Stimulated activated CD4-positive, alpha-beta T cell treated with anti-CD3 and anti-CD28 coated beads, Interleukin-2, amount 100 ng/mL, for 24 hours (primary cell): ENCODE measurements around the gene CD4.
A peak's percentile ranks its signal among the peaks of the same experiment; 100 is the strongest.

Experiments used
- DNase-seq, 2 donors: peaks; one replicate each; pipeline ENCODE4 v3.0.0-alpha.2; 2020

Gene CD4

DNA sequence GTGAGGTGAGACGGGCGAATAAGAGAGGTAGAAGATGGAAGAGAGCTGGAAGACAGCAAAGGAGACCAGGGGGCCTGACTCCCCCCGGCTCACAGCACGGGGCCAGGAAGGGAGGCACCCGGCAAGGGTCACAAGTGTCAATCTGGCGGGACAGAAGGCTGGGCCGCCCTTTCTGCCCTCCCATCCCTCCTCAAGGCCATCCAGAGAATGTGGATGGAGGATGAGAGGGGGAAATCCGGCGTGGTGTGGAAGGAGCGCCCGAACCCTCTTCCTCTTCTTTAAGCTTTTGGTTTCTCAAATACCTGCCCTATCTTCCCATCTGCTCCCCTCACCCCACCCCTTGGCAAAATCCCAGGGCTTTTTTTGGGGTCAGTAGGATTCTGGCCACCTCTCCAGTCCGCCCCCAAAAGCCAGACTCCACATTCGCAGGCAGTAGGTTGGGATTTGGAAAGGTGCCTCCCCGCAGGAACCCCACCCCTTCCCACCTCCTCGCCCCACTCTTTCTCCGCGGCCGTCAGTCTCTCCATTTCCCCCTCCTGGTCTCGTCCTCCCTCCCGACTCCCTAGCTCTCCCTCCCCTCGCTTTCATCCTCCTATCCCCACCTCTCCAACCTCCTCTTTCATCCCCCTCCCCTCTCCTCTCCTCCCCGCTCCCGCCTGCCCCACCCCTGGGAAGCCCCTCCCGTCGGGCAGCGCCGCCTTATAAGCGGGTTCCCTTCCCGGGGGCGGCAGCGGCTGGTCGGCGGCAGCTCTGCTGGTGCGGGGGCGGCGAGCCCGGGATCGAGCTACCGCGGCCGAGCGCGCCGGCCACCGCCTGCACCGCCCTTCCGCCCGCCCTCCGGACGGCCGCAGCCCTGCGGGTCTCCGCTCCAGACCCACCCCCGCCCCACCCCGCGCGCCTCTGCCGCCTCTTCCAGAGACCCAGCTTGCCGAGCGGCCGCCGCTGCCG is 23.4 kb upstream of the CD4 start, which contains the start of gene PTMS:
Gene PTMS (plus strand): TSS at position 730 of the 948 bp plus-strand sequence. CDS start 343 bp downstream, outside the sequence.
- DNase-seq, result peak in 1 of 2 donors; percentile 63

DNA sequence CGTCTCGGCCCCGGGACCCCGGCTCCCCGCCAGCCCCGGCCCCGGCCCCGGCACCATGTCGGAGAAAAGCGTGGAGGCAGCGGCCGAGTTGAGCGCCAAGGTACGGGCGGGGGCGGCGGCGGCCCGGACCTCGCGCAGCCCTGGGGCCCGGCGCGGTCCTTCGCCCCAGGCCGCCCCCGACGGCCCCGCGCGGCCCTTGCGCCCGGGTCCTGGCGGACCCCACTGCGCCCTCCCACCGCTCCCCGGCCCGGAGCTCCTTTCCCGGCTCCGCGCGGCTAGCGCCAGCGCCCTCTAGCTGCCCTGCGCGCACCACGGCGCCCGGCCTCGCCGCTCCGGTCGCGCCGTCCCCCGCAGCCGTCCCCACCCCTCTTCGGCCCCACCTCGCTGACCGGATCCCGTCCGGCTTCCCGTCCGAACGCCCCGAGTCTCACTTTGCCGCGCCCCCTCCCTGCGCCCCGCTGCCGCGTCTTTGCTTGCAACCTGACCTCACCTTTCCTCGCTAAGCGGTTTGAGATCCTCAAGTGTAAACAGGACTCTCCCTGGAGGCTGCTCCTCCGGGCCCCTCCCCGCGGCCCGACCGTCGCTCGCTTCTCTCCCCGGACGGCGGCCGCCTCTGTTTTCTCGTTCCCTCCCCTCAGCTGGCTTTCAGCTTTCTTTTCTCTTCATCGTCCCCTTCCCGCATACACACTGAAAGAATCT is 22.5 kb upstream of the CD4 start:
- DNase-seq, result peak; percentile 61 to 67

DNA sequence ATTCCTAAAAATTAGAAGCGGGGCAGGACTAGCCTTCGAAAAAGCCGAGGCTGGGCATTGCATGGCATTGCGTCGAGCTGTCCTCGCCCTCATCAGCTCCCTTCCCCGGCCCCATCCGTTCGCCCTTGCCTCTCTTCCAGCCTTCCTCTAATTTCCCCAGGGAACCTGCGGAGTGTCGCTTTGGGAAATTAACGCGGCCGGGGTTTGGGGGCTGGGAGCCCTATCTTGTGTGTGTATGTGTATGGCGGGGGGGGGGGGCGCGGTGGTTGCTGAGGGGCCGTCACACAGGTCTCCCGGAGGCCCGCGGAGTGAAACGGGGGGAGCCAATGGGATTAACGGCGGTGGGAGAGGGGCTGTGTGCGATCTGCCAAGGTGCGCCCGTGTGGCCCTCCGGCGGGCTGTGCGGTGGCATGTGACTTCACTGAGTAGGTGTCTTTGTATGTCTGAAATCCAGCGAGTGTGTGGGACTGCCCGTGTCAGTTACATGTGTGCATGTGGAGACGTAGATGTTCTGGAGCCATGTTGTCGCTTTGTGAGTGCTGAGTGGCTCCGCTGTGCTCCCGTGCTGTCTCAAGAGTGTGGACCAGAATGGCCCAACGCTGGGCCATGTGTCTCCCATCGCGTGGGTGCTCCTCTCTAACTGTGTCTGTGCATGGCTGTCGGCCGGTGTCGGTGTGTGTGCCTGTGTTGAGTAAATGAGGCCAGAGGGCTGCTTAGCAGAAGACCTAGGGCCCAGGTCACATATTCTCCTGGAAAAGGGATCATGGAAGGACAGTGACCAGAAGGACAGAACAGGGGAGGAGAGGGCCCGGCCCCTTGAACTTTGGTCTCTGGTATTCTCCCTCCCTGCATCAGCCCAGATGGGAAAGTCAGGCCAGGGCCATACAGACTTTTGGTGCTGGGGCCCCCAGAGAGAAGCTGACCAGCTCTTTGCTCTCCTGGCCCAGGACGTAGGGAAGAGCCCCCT is 21.7 kb upstream of the CD4 start:
- no peak for DNase-seq

DNA sequence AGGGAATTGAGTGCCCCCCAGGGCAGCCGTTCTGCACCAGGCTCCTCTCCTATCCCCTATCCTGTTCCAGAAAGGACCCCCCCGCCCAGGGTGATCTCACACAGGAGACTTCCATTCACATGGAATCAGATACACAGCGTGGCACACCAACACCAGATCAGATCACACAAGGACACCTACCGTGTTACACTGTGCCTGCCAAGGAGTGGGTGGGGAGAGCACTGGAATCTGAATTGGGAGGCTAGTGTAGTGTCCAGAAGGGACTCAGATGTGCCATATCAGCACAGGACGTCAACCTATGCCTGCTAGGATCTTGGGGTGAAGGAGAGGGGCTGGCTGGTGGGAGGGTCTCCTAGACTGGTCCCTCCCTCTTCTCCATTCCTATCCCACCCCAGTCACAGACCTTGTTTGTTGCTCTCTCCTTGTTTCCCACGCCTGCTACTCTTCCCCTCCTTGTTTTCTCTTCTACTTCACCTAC is 20.9 kb upstream of the CD4 start:
- DNase-seq, result no peak

DNA sequence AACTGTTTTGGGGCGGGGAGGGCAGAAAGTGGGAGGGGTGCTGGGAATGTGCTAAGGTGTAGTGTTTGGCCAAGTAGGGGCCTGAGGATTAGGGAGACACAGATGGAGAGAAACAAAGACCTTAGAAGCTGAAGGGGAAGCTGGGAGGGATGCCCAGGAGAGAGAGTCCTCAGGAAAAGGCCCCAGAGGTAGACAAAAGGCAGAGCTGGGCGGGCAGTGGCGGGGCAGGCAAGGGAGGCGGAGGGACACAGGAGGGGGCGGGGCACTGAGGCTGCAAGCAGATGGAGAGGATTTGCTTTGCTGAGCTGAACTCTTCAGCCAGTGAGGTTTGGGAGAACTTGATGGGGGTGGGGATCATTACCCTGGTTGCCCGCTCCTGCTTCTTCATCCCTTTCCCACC is 20.3 kb upstream of the CD4 start:
- no peak for DNase-seq

DNA sequence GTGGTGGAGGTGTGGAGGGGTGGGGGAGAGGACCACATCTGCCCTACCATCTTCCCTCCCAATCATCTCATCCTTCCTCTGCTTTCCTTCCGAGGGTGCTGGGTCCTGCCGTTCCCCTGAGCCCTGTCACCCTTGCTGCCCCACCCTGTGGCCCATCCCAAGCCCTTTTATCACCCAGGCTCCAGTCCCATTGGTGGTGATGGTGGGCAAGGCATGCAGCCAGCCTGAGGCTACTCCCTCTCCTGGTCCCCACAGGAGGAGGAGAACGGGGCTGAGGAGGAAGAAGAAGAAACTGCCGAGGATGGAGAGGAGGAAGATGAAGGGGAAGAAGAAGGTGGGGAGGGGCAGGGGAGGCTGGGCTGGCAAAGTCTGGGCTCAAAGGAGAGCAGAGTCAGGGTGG is 19.7 kb upstream of the CD4 start:
- no peak for DNase-seq

DNA sequence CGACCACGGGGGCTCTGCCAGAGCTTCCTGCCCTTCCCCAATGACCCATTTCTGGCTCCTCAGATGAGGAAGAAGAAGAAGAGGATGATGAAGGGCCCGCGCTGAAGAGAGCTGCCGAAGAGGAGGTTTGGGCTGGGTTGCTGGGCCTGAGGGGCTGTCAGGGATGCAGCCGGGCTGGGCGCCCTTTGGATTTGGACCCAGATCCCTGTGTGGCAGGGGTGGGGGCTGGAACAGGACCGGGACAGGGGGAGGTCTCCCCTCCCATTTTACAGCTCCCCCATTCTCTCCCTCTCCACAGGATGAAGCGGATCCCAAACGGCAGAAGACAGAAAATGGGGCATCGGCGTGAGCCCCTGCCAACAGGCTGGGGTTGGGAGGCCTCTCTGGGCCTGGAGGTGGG is 19.2 kb upstream of the CD4 start:
- DNase-seq, result no peak

DNA sequence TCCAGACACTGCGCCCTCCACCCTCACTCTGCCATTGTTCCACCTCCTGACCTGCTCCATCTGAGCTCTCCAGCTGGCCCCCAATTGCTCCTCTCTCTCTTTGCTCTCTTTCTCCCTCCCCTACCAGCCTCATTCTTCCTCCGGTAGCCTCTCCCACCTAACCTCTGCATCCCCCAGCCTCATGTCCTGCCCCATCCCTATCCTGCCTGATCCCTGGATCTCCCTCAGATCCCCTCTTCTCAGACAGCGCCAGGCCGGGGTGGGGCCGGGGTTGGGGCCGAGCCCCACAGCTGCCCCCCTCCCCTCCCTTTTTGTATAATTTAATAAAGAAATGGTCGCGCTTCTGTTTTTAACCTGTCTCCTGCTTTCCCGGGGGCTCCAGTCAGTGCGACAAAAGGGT is 18.7 kb upstream of the CD4 start:
- DNase-seq, result no peak

DNA sequence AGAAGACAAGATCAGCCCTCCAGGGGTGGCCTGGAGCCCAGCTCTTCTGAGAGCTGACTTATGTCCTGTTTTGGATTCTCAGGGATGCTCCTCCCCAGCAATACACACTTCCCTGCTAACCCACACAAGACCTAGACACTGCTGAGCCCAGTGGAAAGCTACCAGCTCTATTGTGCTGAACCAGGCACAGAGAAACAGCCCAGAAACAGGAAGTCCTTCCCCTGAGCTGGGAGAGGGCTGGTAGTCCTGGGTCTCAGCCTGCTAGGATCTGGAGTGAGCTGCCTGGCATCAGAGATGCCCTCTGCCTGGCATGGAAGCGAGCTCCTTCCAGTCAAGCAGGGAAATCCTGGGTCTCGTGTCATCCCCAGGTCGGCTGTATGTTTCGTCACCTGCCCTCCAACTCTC is 18.2 kb upstream of the CD4 start:
- peak in 1 of 2 donors; percentile 26 for DNase-seq

DNA sequence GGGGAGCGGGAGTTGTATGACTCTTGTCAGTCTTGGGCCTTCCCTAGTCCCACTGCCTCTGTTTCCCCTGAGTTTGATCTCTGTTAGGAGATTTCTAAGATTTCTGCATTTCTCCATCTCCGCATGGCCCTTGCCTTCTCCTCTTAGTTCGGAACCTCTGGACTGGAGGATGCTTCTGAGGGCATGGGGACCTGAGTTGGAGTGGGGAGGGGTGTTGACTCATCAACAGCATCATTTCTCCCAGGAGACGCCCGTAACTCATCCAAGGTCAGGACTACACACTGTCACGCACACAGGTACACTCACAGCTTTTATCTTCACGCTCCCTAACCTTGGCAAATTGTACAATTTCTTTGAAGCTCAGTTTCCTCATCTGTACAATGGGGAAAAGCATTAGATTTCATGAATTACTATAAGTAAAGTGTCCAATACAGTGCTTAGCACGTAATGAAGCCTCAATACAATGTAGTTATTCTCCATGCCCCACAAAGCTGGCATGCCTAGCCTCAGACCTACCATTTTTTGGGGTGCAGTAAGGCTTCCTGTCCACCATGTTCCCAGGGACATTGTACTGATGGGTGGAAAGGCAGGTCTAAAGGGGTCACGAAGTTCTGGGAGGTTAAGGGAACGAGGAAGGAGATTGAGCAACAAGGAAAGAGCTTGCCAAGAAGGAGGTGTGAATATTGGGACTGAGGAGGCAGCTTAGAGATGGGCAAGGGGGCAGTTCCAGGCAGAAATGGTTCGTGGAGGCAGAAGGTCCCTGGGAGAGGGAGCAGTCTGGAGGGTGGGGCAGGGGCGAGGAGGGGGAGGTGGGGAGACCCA is 17.6 kb upstream of the CD4 start:
- DNase-seq, result no peak

DNA sequence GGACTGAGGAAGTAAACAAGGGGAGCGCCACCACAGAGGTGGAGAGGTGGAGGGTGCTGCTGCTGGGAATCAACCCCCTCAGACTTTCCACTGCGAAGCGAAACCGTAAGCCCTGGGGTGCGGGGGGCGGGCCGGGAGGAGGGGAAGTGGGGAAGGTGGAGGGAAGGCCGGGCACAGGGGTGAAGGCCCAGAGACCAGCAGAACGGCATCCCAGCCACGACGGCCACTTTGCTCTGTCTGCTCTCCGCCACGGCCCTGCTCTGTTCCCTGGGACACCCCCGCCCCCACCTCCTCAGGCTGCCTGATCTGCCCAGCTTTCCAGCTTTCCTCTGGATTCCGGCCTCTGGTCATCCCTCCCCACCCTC is 17.0 kb upstream of the CD4 start, which contains the start of gene LAG3:
Gene LAG3 (plus strand): TSS at position 190 of the 365 bp plus-strand sequence. CDS start 333 bp downstream, outside the sequence.
- peak; percentile 62 to 78 for DNase-seq

DNA sequence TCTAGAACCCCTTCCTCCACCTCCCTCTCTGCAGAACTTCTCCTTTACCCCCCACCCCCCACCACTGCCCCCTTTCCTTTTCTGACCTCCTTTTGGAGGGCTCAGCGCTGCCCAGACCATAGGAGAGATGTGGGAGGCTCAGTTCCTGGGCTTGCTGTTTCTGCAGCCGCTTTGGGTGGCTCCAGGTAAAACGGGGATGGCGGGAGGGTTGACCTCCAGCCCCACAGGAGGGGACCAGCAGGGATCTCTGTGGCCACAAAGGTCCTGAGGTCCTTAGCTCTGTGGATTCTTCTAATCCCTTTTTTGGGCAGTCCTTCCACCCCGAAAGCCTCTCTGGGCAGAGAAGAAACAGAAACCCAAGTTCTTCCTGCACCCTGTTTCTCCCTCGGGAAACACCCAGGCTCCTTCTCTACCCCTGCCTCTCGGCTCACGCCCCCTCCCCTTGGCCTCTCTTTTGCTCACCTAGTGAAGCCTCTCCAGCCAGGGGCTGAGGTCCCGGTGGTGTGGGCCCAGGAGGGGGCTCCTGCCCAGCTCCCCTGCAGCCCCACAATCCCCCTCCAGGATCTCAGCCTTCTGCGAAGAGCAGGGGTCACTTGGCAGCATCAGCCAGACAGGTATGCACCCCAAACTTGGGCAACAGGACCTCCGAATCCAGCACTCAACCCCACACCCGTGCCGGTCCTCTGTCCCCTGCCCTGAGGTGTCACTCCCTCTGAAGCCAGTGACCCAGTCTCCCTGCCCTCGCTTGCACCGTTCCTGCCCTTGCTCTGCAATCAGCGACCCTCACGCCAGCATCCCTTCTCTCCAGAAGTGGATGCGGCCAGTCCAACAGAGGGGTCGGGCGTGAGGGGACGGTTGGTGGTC is 16.4 kb upstream of the CD4 start:
- no peak for DNase-seq

DNA sequence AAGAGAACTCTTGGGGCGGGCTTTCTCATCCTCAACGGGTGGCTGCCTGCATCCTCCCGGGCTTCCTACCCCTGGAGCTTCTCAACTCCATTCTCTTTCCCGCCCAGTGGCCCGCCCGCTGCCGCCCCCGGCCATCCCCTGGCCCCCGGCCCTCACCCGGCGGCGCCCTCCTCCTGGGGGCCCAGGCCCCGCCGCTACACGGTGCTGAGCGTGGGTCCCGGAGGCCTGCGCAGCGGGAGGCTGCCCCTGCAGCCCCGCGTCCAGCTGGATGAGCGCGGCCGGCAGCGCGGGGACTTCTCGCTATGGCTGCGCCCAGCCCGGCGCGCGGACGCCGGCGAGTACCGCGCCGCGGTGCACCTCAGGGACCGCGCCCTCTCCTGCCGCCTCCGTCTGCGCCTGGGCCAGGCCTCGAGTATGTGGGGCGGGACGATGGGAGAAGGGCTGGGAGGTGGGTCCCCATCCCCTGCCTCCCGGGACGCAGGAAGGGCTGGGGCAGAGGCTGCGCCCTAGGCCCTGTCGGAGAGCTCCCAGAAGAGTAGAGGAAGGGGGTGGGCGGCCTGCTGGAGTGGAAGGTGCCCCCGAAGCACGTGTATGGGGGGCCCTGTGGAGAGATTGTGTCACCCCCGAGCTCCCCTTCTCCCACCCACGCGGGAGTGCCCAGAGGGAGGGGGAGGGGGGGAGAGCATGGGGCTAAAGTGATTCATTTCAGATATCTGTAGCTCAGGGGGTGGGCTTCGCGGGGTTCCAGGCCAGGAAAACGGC is 15.6 kb upstream of the CD4 start:
- DNase-seq, result peak in 1 of 2 donors; percentile 65

DNA sequence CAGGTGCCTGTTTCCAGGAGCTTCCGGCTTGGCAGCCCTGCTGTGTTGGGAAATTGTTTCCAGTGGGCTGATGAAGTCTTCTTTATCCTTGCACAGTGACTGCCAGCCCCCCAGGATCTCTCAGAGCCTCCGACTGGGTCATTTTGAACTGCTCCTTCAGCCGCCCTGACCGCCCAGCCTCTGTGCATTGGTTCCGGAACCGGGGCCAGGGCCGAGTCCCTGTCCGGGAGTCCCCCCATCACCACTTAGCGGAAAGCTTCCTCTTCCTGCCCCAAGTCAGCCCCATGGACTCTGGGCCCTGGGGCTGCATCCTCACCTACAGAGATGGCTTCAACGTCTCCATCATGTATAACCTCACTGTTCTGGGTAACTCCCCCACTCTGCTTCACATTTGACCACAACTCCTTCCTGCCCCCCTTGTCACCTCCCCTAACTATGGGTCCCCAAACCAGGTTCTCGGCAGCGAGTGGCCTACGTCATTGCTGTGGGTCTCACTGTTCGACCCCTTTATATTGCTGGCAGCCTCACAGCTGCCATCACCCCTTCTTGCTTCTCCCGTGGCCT is 14.7 kb upstream of the CD4 start:
- no peak for DNase-seq

DNA sequence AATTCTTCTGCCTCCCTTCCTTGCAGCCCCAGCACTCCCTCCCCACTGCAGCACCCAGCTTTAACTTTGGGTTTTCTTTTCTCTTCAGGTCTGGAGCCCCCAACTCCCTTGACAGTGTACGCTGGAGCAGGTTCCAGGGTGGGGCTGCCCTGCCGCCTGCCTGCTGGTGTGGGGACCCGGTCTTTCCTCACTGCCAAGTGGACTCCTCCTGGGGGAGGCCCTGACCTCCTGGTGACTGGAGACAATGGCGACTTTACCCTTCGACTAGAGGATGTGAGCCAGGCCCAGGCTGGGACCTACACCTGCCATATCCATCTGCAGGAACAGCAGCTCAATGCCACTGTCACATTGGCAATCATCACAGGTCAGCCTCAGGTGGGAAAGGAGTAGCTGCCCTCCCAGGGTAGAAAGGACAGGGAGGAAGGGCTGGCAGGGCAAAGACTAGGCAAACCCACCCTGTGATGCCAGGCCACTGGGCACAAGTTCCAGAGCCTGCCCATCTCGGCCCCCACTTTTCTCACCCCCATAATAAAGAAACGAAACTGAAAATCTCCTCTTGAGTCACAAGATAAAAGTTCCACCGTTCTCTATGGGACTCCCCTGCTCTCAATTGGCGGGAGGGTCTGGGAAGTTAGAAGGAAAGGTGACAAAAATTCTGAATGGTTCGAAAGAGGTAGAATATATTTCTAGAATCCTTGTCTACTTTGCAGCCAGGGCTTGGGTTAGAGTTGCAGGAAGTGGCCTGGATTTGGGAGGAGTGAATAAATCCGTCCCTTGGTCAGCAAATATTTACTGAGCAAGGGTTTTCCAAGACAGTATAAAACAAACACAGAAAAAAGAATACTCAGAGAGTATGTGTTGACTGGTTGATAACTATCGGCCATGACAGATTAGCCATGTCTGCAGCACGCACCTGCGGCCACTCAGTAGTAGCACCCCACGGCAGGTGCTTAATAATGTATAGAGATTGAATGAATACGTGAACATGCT is 13.8 kb upstream of the CD4 start:
- no peak for DNase-seq

DNA sequence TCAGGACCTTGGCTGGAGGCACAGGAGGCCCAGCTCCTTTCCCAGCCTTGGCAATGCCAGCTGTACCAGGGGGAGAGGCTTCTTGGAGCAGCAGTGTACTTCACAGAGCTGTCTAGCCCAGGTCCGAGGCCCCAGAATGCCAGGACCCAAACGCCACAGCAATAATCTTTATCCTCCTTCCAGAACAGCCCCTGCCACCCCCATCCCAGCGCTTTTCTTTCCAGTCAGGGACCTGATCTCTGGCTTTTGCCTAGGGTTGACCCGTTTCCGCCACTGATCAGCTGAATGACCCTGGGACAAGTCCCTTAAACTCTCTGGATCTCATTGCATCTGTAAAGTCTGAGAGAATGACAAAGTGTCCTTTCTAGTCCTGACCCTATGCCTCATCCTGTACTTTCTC is 11.9 kb upstream of the CD4 start:
- no peak for DNase-seq

DNA sequence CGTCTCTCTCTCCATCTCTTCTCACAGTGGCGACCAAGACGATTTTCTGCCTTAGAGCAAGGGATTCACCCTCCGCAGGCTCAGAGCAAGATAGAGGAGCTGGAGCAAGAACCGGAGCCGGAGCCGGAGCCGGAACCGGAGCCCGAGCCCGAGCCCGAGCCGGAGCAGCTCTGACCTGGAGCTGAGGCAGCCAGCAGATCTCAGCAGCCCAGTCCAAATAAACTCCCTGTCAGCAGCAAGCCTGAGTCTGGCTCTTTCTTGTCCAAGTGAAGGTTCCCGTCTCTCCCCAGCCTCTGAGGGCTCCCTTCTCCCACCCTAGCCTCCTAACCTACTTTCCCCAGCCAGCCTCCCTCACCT is 11.1 kb upstream of the CD4 start:
- no peak for DNase-seq
